Adrenal gland (tissue), 12 donors: Measurements from ENCODE around the gene DSCAML1. TPM values are rescaled to one million over a fixed set of nuclear protein-coding genes. Genes with fewer than 3 reads are reported as not detected.
A peak's percentile ranks its signal among the peaks of the same experiment; 100 is the strongest.

Experiments used
- DNase-seq, 7 donors: peaks; one replicate each; pipeline ENCODE4 v3.0.0-alpha.2; 2019 to 2020
- H3K27ac ChIP-seq, 5 donors: fragments of 200-600 bp; sonication (generic) in 4 of 5; 1 replicate in 3 of 5; 2 replicates in 2 of 5; pipeline versions ENCODE4 v1.5.1 to v1.8.0; 2016 to 2020; ENCODE audit warnings: mild to moderate bottlenecking in 1 of 5
- H3K27me3 ChIP-seq: fragments of 200-600 bp; 2 replicates; pipeline ENCODE4 v1.8.0; 2021
- H3K36me3 ChIP-seq, 2 donors: fragments of 200-600 bp; replicated peaks in 1 of 2; 1 replicate in 1 of 2; 2 replicates in 1 of 2; pipeline versions ENCODE4 v1.5.1 to v1.8.0; 2018 to 2022
- H3K4me1 ChIP-seq, 2 donors: fragments of 200-600 bp; replicated peaks in 1 of 2; 1 replicate in 1 of 2; 2 replicates in 1 of 2; pipeline versions ENCODE4 v1.5.1 to v1.8.0; 2018 to 2021
- H3K4me3 ChIP-seq, 4 donors: fragments of 200-600 bp; sonication (generic) in 3 of 4; one replicate each; pipeline ENCODE4 v1.5.1; 2016 to 2018
- H3K9me3 ChIP-seq, 3 donors: fragments of 200-600 bp; sonication (generic) in 1 of 3; replicated peaks in 1 of 3; 1 replicate in 2 of 3; 2 replicates in 1 of 3; pipeline versions ENCODE4 v1.5.1 to v1.8.0; 2016 to 2021
- POLR2A ChIP-seq, 2 donors: fragments of 450-650 bp; IDR thresholded peaks; one replicate each; pipeline ENCODE4 v1.6.1; 2017; ENCODE audit warnings: antibody characterized with exemption in 2 of 2, mild to moderate bottlenecking in 2 of 2, moderate library complexity in 1 of 2
- WGBS, 4 donors: extraction: QIAGEN DNeasy Blood & Tissue Kit in 2 of 4; methylation state at CpG; one replicate each; pipeline versions ENCODE4 v1.1.5 to v1.1.7; 2013 to 2017; 5-methylcytosine and 5-hydroxymethylcytosine counted together
- intact Hi-C, 2 donors: fragments of 100-400 bp; cut with DNase I; formaldehyde crosslinking; loops; one replicate each; pipeline versions ENCODE4 v1.14.1 to v1.15.0; 2022 to 2023
- polyA plus RNA-seq, 3 donors: library from polyadenylated mRNA; stranded (reverse); fragments of 200-250 nt in 2 of 3; fragments of 350-450 nt in 1 of 3; fragmentation: Illumina TruSeq in 1 of 3; extraction: RNeasy Lipid Tissue Mini Kit (QIAGEN cat#74804) in 1 of 3; gene quantifications; one replicate each; pipeline ENCODE4 v1.2.3, GENCODE V29; 2013 to 2014
- total RNA-seq, 9 donors: library from RNA; depleted of rRNA in 4 of 9; stranded (reverse); fragments of >200 nt in 4 of 9; fragments of 120-200 nt in 1 of 9; fragmentation: NEBNext Ultra II Directional in 1 of 9; extraction: Animal tissue kit (Norgen Biotek cat#: 25700) in 1 of 9; gene quantifications; one replicate each; pipeline versions ENCODE4 v1.1.0 to v1.2.4, GENCODE V29; 2013 to 2023
- TF ChIP-seq, protein P1 (sequence below), 6 experiments: fragments of 450-650 bp in 4 of 6; fragments of 200-600 bp in 2 of 6; sonication (generic) in 1 of 6; IDR thresholded peaks; 1 replicate in 5 of 6; 2 replicates in 1 of 6; pipeline versions ENCODE4 v1.5.1 to v1.8.0; 2016 to 2021; ENCODE audit warnings: antibody characterized with exemption in 6 of 6, mild to moderate bottlenecking in 2 of 6, moderate library complexity in 1 of 6
- donor health status: healthy with polysubstance abuse.
- donor health status: Bipolar disorder and iron deficiency.
- donor health status: DM: yes; HTN: yes; CAD: no.
- donor health status: DM: no; HTN: no; CAD: no.
- donor health status: DM: no; HTN: no; CAD: no.
- donor health status: DM: yes; HTN: yes; CAD: no.

Gene DSCAML1
- total and polyA plus RNA-seq, 12 donors: 0.09 to 1.9 (median 0.55) TPM; not detected in 1

DNA sequence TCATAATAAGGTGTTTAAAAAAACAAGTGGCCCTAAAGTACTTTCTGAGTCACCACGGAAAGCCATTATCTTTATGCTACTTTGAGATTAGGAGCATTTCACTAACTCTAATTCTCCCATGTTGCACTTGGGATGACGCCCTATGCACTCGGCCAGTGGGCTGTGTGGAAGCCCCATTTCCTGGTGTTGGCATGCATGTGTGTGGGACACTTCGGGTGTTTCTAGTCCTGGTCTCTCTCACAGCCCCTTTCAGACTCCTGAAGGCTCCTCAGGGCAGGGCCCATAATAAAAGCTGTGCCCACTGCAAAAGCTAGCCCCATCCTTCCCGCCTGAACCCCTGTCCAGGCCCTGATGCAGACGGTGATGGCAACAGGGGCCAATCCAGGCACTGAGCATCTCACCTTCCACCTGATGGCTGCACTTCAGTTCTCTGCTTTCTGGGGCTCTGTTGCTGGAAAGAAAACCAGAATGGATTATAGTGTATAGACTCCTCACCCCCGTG is 42.4 kb upstream of the DSCAML1 start:
- DNase-seq: peak in 1 of 7 donors; percentile 28
- H3K36me3 ChIP-seq: peaks cover 0 to 23% of the 10 kb centered on the region in 2 donors
- intact Hi-C loops: loop anchor here in 1 of 2 donors (5.0 kb wide), 1 partner anchor 213 kb away; no protein-coding TSS in a partner anchor

DNA sequence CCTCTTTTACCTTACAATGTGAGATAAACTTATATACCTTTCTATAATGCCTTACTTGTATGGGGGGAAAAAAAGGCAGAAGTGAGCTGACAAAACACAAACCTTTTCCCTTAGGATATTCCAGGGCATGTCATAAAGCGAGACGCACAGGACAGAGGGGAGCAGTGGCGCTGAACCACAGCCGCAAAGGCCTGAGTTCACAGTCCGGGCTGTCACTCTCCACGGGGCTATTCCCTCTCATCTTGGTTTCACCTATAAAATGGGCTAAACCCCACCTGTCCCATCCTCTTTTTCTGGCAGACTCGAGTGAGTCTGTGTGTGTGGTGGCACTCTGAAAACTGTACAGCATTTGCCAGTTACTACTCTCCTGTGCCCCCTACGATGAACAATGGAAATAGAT is 41.9 kb upstream of the DSCAML1 start:
- Histone ChIP-seq H3K27me3 (no peaks in the 10 kb centered on the region), H3K9me3 (no peaks in the 10 kb centered on the region), H3K27ac (no peak overlapping the region), H3K4me1 (peaks cover 0 to 6% of the 10 kb centered on the region in 2 donors), H3K4me3 (no peak overlapping the region), H3K36me3 (peaks cover 0 to 23% of the 10 kb centered on the region in 2 donors)
- TF ChIP-seq, protein P1, sequence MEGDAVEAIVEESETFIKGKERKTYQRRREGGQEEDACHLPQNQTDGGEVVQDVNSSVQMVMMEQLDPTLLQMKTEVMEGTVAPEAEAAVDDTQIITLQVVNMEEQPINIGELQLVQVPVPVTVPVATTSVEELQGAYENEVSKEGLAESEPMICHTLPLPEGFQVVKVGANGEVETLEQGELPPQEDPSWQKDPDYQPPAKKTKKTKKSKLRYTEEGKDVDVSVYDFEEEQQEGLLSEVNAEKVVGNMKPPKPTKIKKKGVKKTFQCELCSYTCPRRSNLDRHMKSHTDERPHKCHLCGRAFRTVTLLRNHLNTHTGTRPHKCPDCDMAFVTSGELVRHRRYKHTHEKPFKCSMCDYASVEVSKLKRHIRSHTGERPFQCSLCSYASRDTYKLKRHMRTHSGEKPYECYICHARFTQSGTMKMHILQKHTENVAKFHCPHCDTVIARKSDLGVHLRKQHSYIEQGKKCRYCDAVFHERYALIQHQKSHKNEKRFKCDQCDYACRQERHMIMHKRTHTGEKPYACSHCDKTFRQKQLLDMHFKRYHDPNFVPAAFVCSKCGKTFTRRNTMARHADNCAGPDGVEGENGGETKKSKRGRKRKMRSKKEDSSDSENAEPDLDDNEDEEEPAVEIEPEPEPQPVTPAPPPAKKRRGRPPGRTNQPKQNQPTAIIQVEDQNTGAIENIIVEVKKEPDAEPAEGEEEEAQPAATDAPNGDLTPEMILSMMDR (IDR thresholded peaks at IDR 0.05): no peak
- no peak for TF ChIP-seq POLR2A (IDR thresholded peaks at IDR 0.05)
- WGBS, 4 donors: 75 to 81% (median 78%) methylated on average over 8 of the region's 8 CpGs
- intact Hi-C loops: loop anchor here in 1 of 2 donors (5.0 kb wide), 1 partner anchor 213 kb away; no protein-coding TSS in a partner anchor
- DNase-seq: peak in 1 of 7 donors; percentile 29

More for the DNA sequence above, 42.4 kb upstream of the DSCAML1 start:
- TF ChIP-seq, protein P1 (IDR thresholded peaks at IDR 0.05): no peak
- no peak for TF ChIP-seq POLR2A (IDR thresholded peaks at IDR 0.05)
- 69 to 83% (median 77%) methylated on average over 7 of the region's 7 CpGs for WGBS, 4 donors
- Histone ChIP-seq H3K4me3 (no peak overlapping the region), H3K27ac (no peak overlapping the region), H3K27me3 (no peaks in the 10 kb centered on the region), H3K4me1 (peaks cover 0 to 8% of the 10 kb centered on the region in 2 donors), H3K9me3 (no peaks in the 10 kb centered on the region)

DNA sequence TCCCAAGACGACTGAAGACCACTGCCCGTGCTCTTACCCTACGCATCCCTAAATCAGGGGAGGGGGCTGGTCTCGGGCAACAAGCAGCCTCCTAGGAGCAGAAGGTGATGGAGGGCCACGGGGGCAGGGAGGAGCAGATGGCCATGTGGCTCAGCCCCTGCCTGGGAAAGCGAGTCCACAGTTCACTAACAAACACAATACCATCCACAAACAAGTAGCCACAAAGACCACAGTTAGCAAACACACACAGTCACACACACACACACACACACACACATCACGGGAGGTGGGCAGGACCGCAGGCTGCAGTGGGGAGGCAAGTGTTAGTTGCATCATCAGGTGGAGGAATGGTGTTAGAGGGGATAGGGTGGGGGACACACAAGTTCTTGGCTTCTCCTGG is 40.8 kb upstream of the DSCAML1 start:
- Histone ChIP-seq H3K36me3 (peaks cover 0 to 23% of the 10 kb centered on the region in 2 donors), H3K4me3 (no peak overlapping the region), H3K4me1 (peaks cover 0 to 9% of the 10 kb centered on the region in 2 donors), H3K27ac (no peak overlapping the region), H3K27me3 (no peaks in the 10 kb centered on the region), H3K9me3 (no peaks in the 10 kb centered on the region)
- peak in 2 of 7 donors; percentile 8 to 37 for DNase-seq
- 61 to 78% (median 73%) methylated on average over 8 of the region's 8 CpGs for WGBS, 4 donors
- intact Hi-C loops: loop anchor here in 1 of 2 donors (5.0 kb wide), 1 partner anchor 215 kb away; no protein-coding TSS in a partner anchor
- TF ChIP-seq, protein P1 (IDR thresholded peaks at IDR 0.05): no peak
- no peak for TF ChIP-seq POLR2A (IDR thresholded peaks at IDR 0.05)

DNA sequence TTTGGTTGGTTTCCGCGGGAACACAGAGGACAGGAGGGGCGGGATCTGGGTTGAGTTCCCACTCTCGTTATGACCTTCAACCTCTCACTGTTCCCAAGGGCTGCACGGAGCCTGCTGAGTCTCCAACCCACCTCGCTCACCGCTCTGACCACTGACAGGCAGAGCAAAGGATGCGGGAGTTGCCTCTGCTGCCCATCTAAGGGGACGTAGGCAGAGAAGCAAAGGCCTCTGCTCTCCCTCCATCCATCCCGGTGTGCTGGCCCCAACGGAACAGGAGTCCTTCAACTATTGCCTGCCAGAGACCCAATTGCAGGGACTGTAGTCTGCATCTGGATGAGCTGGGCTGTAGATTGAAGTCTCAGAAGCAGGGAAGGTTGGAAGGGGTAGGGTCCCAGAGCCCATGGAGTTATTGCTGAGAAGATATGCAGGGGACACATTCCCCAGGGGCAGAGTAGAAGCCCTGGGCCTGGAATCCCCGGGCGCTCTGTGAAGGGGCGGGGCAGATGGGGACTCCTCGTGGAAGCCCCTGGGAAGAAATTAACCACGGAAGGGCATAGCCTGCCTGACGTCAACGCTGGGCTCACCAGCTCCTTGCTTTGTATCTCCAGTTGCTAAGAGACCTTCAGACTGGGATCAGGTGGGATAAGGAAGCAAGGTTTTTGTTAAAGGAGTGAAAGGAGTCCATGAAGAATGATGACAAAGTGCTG is 40.2 kb upstream of the DSCAML1 start:
- H3K4me3 ChIP-seq: no peak overlapping the region
- intact Hi-C loops: loop anchor here in 1 of 2 donors (5.0 kb wide), 1 partner anchor 215 kb away; no protein-coding TSS in a partner anchor
- H3K4me1 ChIP-seq: peaks cover 0 to 9% of the 10 kb centered on the region in 2 donors
- 68 to 76% (median 75%) methylated on average over 17 to 18 of the region's 18 CpGs for WGBS, 4 donors
- H3K27ac ChIP-seq: no peak overlapping the region
- TF ChIP-seq POLR2A (IDR thresholded peaks at IDR 0.05): no peak
- TF ChIP-seq, protein P1 (IDR thresholded peaks at IDR 0.05): no peak
- H3K36me3 ChIP-seq: peaks cover 0 to 23% of the 10 kb centered on the region in 2 donors
- H3K27me3 ChIP-seq: no peaks in the 10 kb centered on the region
- peak in 3 of 7 donors; percentile 10 to 51 (median 19) for DNase-seq
- H3K9me3 ChIP-seq: no peaks in the 10 kb centered on the region
